H1 (cell line): ENCODE results near the gene TNFAIP8. TPM values are rescaled to one million over a fixed set of nuclear protein-coding genes. Genes with fewer than 3 reads are reported as not detected.

Source experiments
- GTF2F1 ChIP-seq: IDR thresholded peaks from 2 replicates; pipeline ENCODE4 v1.6.1; 2012; ENCODE audit warnings: low read depth, low read length, improper control_type of control experiment, borderline replicate concordance
- HDAC6 ChIP-seq: IDR thresholded peaks from one replicate; pipeline ENCODE4 v1.7.1; 2012; ENCODE audit warnings: low read depth, mild to moderate bottlenecking, inconsistent platforms, low read length, moderate library complexity
- MAFK ChIP-seq: IDR thresholded peaks from 2 replicates; pipeline ENCODE4 v1.6.1; 2012; ENCODE audit warnings: low read depth, mild to moderate bottlenecking, improper control_type of control experiment, low read length
- SAP30 ChIP-seq: fragments of 300-600 bp; sonication (generic); IDR thresholded peaks from 2 replicates; pipeline ENCODE4 v1.7.1; 2012; ENCODE audit warnings: low read length, moderate library complexity, mild to moderate bottlenecking, inconsistent platforms; ENCODE audit not compliant: insufficient read depth, insufficient replicate concordance
- polyA plus RNA-seq, 7 experiments: library from polyadenylated mRNA; depleted of rRNA in 3 of 7; stranded (reverse) in 5 of 7; unstranded in 2 of 7; fragments of >200 nt in 5 of 7; fragments of 200-250 nt in 2 of 7; gene quantifications; 1 replicate in 5 of 7; 2 replicates in 1 of 7; 4 replicates in 1 of 7; pipeline versions ENCODE4 v1.2.1 to v1.2.3, GENCODE V29; 2011 to 2013; ENCODE audit warnings: missing spikeins in 2 of 7, mixed read lengths in 2 of 7
- total RNA-seq: library from RNA; stranded (reverse); fragmentation: NEBNext Ultra II Directional; extraction: Animal tissue kit (Norgen Biotek cat#: 25700); gene quantifications from 2 replicates; pipeline ENCODE4 v1.2.1, GENCODE V29; 2021
- TF ChIP-seq, protein P1 (sequence below), 3 experiments: IDR thresholded peaks; 1 replicate in 2 of 3; 2 replicates in 1 of 3; pipeline versions ENCODE4 v1.5.1 to v1.6.1; 2011; ENCODE audit warnings: low read length in 3 of 3, mild to moderate bottlenecking in 3 of 3, inconsistent platforms in 2 of 3, low read depth in 1 of 3, moderate library complexity in 1 of 3; ENCODE audit not compliant: insufficient read depth in 1 of 3; ENCODE audit errors: control extremely low read depth in 1 of 3

Gene TNFAIP8
- total and polyA plus RNA-seq, 2 of the 8 experiments (the other 6 are each of a cell fraction or from before 2014, with no cell fraction given): 12.4 to 19.3 TPM

DNA sequence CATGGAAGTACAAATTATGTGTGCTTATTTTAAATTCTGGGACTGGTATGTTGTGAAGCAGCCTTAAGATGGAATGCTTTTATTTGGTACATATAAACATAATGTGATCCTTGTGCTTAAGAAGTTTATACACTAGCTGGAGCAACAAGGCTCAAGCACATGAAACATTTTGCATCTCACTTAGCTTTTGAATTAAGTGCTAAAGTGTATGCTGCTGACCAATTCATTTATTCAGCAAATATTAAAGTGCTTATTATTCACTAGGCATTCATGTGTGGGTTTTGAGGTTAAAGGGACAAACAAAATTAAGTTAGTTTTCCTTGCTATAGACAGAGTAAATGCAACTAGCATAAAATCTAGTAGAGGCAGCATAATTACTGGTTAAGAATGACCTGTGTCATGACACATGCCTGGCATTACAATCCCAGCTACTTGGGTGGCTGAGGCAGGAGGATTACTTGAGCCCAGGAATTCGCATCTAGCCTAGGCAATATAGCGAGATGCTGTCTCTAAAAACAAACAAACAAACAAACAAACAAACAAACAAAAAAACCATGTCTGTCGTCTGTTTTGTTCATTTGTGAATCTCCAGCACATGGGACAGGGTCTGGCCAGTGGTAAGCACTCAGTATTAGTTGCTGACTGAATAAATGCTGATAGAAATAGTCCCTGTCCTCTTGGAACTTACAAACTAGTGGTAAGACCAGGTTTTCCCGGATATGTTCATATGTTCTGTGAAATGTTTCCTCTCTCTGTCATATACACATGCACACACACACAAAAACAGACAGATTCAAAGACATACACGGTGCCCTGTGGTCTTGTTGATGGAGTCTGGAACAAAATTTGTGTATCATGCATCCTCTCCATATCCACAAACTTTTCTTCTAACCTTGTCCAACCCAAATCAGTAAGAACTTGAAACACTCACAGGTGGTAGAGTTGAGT is 41.9 kb upstream of the TNFAIP8 start (continued):
- TF ChIP-seq MAFK (no peak), SAP30 (no peak), GTF2F1 (no peak), HDAC6 (no peak)
- TF ChIP-seq, protein P1, sequence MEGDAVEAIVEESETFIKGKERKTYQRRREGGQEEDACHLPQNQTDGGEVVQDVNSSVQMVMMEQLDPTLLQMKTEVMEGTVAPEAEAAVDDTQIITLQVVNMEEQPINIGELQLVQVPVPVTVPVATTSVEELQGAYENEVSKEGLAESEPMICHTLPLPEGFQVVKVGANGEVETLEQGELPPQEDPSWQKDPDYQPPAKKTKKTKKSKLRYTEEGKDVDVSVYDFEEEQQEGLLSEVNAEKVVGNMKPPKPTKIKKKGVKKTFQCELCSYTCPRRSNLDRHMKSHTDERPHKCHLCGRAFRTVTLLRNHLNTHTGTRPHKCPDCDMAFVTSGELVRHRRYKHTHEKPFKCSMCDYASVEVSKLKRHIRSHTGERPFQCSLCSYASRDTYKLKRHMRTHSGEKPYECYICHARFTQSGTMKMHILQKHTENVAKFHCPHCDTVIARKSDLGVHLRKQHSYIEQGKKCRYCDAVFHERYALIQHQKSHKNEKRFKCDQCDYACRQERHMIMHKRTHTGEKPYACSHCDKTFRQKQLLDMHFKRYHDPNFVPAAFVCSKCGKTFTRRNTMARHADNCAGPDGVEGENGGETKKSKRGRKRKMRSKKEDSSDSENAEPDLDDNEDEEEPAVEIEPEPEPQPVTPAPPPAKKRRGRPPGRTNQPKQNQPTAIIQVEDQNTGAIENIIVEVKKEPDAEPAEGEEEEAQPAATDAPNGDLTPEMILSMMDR (IDR thresholded peaks at IDR 0.05; ENCODE audit: control extremely low read depth in 1 of 3, insufficient read depth in 1 of 3, low read depth in 1 of 3, low read length in 3 of 3): no peak
